Measurements from ENCODE around the gene CEP152. TPM values are rescaled to one million over a fixed set of nuclear protein-coding genes. Genes with fewer than 3 reads are reported as not detected.
"Not testable (repeated sequence)": the region's sequence is repeated elsewhere in the genome, so short reads cannot be mapped to it uniquely, and the experiment has no call there.

Gene CEP152
- total RNA-seq: 10 to 100 TPM; 13.7 to 43.7 (median 16.5) TPM

- no peaks in the 10 kb centered on the region for H3K27me3 ChIP-seq
- peak; percentile 4 to 50 for TF ChIP-seq POLR2A (IDR thresholded peaks at IDR 0.05)
- TF ChIP-seq CTCF (IDR thresholded peaks at IDR 0.05): peak in 2 of 6 experiments; percentile 6 to 18
- peak; percentile 95 to 99 (median 97) for DNase-seq
- peaks cover 0 to 11% (median 0%) of the 10 kb centered on the region in 4 donors for H3K4me1 ChIP-seq
- H3K36me3 ChIP-seq: no peaks in the 10 kb centered on the region
- no peaks in the 10 kb centered on the region for H3K9me3 ChIP-seq
- H3K27ac ChIP-seq: peak within 1 kb of the TSS in 3 of 4 donors; percentile 36 to 73 (median 67)
- H3K4me3 ChIP-seq: peak within 1 kb of the TSS; percentile 59 to 79 (median 72)
Observed at GRCh38 chr15:48810414-48811324, at the start of gene CEP152. CEP152 (minus strand) TSS chr15:48811069; CDS start chr15:48805649, 5,420 bp downstream.

GRCh38 chr15:48859426-48859825 is 48.6 kb upstream of the CEP152 start:
- DNase-seq: no peak
- Histone ChIP-seq H3K27ac (no peak overlapping the region), H3K36me3 (no peaks in the 10 kb centered on the region), H3K27me3 (no peaks in the 10 kb centered on the region), H3K9me3 (no peaks in the 10 kb centered on the region), H3K4me3 (no peak overlapping the region), H3K4me1 (no peaks in the 10 kb centered on the region)
- TF ChIP-seq POLR2A (IDR thresholded peaks at IDR 0.05): no peak

- Histone ChIP-seq H3K4me3 (no peak overlapping the region), H3K27me3 (no peaks in the 10 kb centered on the region), H3K27ac (no peak overlapping the region), H3K9me3 (no peaks in the 10 kb centered on the region), H3K36me3 (no peaks in the 10 kb centered on the region), H3K4me1 (no peaks in the 10 kb centered on the region)
- TF ChIP-seq POLR2A (IDR thresholded peaks at IDR 0.05): no peak
- no peak for TF ChIP-seq CTCF (IDR thresholded peaks at IDR 0.05)
- DNase-seq: no peak
Observed at GRCh38 chr15:48858401-48858800, 47.5 kb upstream of the CEP152 start.

- no peaks in the 10 kb centered on the region for H3K27me3 ChIP-seq
- DNase-seq: no peak
- no peak for TF ChIP-seq CTCF (IDR thresholded peaks at IDR 0.05)
- no peak for TF ChIP-seq POLR2A (IDR thresholded peaks at IDR 0.05)
- H3K4me1 ChIP-seq: no peaks in the 10 kb centered on the region
- no peak overlapping the region for H3K4me3 ChIP-seq
- no peak overlapping the region for H3K27ac ChIP-seq
- no peaks in the 10 kb centered on the region for H3K9me3 ChIP-seq
- H3K36me3 ChIP-seq: no peaks in the 10 kb centered on the region
Observed at GRCh38 chr15:48856942-48857341, 46.1 kb upstream of the CEP152 start.

GRCh38 chr15:48855501-48856440 is 44.9 kb upstream of the CEP152 start:
- no peak overlapping the region for H3K4me3 ChIP-seq
- peak overlapping the region in 1 of 4 donors; percentile 25 for H3K27ac ChIP-seq
- no peaks in the 10 kb centered on the region for H3K36me3 ChIP-seq
- TF ChIP-seq CTCF (IDR thresholded peaks at IDR 0.05) (peak in 5 of 6 experiments; percentile 13 to 70 (median 60)), POLR2A (IDR thresholded peaks at IDR 0.05) (no peak)
- no peaks in the 10 kb centered on the region for H3K4me1 ChIP-seq
- no peaks in the 10 kb centered on the region for H3K27me3 ChIP-seq
- peak in 1 of 3 donors; percentile 58 for DNase-seq
- H3K9me3 ChIP-seq: no peaks in the 10 kb centered on the region

- not testable (repeated sequence) for H3K9me3 ChIP-seq, DNase-seq, H3K27me3 ChIP-seq, H3K36me3 ChIP-seq, H3K4me1 ChIP-seq, H3K4me3 ChIP-seq, H3K27ac ChIP-seq
Observed at GRCh38 chr15:48854434-48854833, 43.6 kb upstream of the CEP152 start.

Measured in Peyer's patch (tissue), 4 donors.